Spinal cord (tissue), 10 donors: ENCODE measurements around the gene PRTG. TPM values are rescaled to one million over a fixed set of nuclear protein-coding genes. Genes with fewer than 3 reads are reported as not detected.

ENCODE experiments used
- DNase-seq, 6 donors: peaks; one replicate each; pipeline versions ENCODE4 v3.0.0 to v3.0.0-alpha.2; 2013 to 2015; ENCODE audit warnings: low spot score in 6 of 6, low read depth in 4 of 6
- H3K27ac ChIP-seq: one replicate; pipeline ENCODE4 v1.5.1; 2013; ENCODE audit warnings: low read depth, low read length, control low read depth
- H3K27me3 ChIP-seq: one replicate; pipeline ENCODE4 v1.6.1; 2013; ENCODE audit warnings: low read length; ENCODE audit not compliant: control insufficient read depth, insufficient read depth
- H3K36me3 ChIP-seq: one replicate; pipeline ENCODE4 v1.6.1; 2013; ENCODE audit warnings: low read length; ENCODE audit not compliant: control insufficient read depth, insufficient read depth
- H3K4me1 ChIP-seq: one replicate; pipeline ENCODE4 v1.6.1; 2013; ENCODE audit warnings: low read length; ENCODE audit not compliant: control insufficient read depth, insufficient read depth
- H3K4me3 ChIP-seq: one replicate; pipeline ENCODE4 v1.5.1; 2013; ENCODE audit warnings: low read depth, low read length, control low read depth
- H3K9me3 ChIP-seq: one replicate; pipeline ENCODE4 v1.6.1; 2013; ENCODE audit warnings: low read length; ENCODE audit not compliant: control insufficient read depth, insufficient read depth
- WGBS: methylation state at CpG from one replicate; pipeline ENCODE4 v1.1.5; 2013; ENCODE audit warnings: missing lambda C conversion rate; ENCODE audit not compliant: insufficient coverage; 5-methylcytosine and 5-hydroxymethylcytosine counted together
- polyA plus RNA-seq, 2 donors: library from polyadenylated mRNA; unstranded; fragments of 120-200 nt; gene quantifications; one replicate each; pipeline ENCODE4 v1.2.1, GENCODE V29; 2013; ENCODE audit not compliant: insufficient read length in 2 of 2
- total RNA-seq, 2 donors: library from RNA; depleted of rRNA in 1 of 2; stranded (reverse); fragments of 120-200 nt in 1 of 2; fragments of >200 nt in 1 of 2; gene quantifications; one replicate each; pipeline versions ENCODE4 v1.2.3 to v1.2.4, GENCODE V29; 2013 to 2014
- donor health status: healthy.

PRTG gene
- total and polyA plus RNA-seq, 4 donors = 3.0 to 11.9 (median 7.5) TPM

DNA sequence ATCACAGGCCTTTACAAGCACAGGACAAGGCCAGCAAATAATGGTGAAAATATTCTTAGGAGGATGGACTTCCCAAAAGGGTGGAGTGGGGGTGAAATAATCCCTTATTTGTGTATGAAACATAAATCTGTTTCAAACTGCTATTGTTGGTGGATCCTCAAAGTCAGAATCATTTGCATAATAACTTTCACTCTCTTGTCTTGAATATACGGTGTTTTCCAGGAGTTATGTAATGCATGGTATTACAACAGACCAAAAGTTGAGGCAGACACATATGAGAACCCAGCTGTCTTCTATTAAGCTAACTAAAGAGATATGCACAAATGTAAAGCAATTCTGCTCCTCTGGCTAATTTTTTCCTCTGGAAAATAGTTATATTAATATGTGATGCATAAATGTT is 57.7 kb downstream of the PRTG start:
- no CpG with 5 or more reads among the region's 1 CpG for WGBS
- Histone ChIP-seq H3K36me3 (no peaks in the 10 kb centered on the region), H3K4me3 (no peak overlapping the region), H3K27ac (no peak overlapping the region), H3K4me1 (no peaks in the 10 kb centered on the region), H3K9me3 (no peaks in the 10 kb centered on the region), H3K27me3 (no peaks in the 10 kb centered on the region)
- no peak for DNase-seq

DNA sequence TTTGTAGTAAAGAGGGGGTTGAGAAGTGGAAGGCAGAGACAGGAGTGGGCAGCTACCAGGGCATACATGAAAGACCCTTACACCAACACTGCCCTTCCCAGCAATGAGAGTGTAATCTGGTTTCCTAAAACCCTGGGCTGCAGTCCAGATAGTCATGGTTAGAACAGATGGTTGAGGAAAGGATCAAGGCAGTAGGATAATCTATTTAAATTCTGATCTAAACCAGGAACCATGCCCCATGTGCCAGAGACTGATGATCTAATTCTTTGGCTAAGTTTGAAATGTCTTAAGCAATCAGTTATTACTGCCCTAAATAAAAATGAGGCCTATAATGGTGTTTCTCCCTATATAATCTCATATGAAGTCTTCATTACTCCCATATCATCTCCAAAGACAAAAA is 59.6 kb downstream of the PRTG start:
- no peak overlapping the region for H3K4me3 ChIP-seq
- no peak for DNase-seq

DNA sequence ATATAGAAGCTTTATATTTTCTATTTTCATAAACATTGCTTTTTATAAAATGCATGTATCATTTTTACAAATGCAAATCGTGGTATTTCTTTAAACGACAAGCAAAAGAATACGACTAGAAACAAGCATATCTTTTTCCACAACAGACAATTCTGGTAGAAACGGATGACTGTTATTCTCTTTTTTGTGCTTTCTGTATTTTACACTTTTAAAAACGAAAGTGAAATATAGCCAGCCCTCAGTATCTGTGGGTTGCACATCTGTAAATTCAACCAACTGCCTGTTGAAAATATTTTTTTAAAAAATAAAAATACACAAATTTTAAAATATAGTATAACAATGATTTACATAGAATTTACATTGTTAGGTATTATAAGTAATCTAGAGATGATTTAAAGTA is 61.3 kb downstream of the PRTG start:
- no peaks in the 10 kb centered on the region for H3K9me3 ChIP-seq
- DNase-seq = no peak
- no CpG with 5 or more reads among the region's 5 CpGs for WGBS
- H3K27ac ChIP-seq = no peak overlapping the region
- H3K27me3 ChIP-seq = no peaks in the 10 kb centered on the region
- no peaks in the 10 kb centered on the region for H3K36me3 ChIP-seq
- no peaks in the 10 kb centered on the region for H3K4me1 ChIP-seq
- H3K4me3 ChIP-seq = no peak overlapping the region

More for the DNA sequence above, 59.6 kb downstream of the PRTG start:
- Histone ChIP-seq H3K27ac (no peak overlapping the region), H3K36me3 (no peaks in the 10 kb centered on the region), H3K9me3 (no peaks in the 10 kb centered on the region), H3K4me1 (no peaks in the 10 kb centered on the region), H3K27me3 (no peaks in the 10 kb centered on the region)

- H3K4me1 ChIP-seq = no peaks in the 10 kb centered on the region
- no peaks in the 10 kb centered on the region for H3K9me3 ChIP-seq
- no peaks in the 10 kb centered on the region for H3K27me3 ChIP-seq
- H3K27ac ChIP-seq = no peak overlapping the region
- no peak overlapping the region for H3K4me3 ChIP-seq
- peak in 1 of 6 donors; percentile 28 for DNase-seq
- no peaks in the 10 kb centered on the region for H3K36me3 ChIP-seq
- WGBS = 31% methylated on average over 2 of the region's 2 CpGs
Observed at GRCh38 chr15:55676507-55676906, 66.4 kb downstream of the PRTG start.

- Histone ChIP-seq H3K27ac (no peak overlapping the region), H3K27me3 (no peaks in the 10 kb centered on the region), H3K4me1 (no peaks in the 10 kb centered on the region), H3K9me3 (no peaks in the 10 kb centered on the region), H3K4me3 (no peak overlapping the region), H3K36me3 (no peaks in the 10 kb centered on the region)
- WGBS = 93% methylated on average over 9 of the region's 10 CpGs
- DNase-seq = no peak
Observed at GRCh38 chr15:55673287-55673686, 69.7 kb downstream of the PRTG start.

GRCh38 chr15:55669270-55669669 is 73.7 kb downstream of the PRTG start:
- peak in 3 of 6 donors; percentile 15 to 37 (median 21) for DNase-seq
- Histone ChIP-seq H3K9me3 (no peaks in the 10 kb centered on the region), H3K27me3 (no peaks in the 10 kb centered on the region), H3K27ac (peak overlapping the region; percentile 3), H3K4me1 (no peaks in the 10 kb centered on the region), H3K36me3 (no peaks in the 10 kb centered on the region), H3K4me3 (no peak overlapping the region)
- 29% methylated on average over 2 of the region's 3 CpGs for WGBS

DNA sequence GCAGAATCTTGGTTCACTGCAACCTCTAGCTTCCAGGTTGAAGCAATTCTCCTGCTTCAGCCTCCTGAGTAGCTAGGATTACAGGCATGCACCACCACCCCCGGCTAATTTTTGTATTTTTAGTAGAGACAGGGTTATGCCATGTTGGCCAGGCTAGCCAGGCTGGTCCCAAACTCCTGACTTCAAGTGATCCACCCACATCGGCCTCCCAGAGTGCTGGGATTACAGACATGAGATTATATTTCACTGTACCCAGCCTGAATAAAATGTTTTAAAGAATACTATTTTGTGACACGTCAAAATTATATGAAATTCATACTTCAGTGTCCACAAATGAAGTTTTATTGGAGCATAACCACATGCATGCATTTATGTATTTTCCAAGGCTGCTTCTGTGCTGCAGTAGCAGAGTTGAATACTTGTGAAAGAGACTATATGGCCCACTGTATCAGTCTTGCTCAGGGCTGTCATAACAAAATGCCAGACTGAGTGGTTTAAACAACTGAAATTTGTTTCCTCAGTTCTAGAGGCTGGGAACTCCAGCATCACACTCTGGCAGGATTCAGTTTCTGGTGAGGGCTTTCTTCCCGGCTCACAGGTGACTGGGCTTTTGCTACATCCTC is 77.2 kb downstream of the PRTG start:
- WGBS = 100% methylated on average over 1 of the region's 4 CpGs
- H3K9me3 ChIP-seq = no peaks in the 10 kb centered on the region

GRCh38 chr15:55661428-55661827 is 81.5 kb downstream of the PRTG start:
- H3K4me1 ChIP-seq = no peaks in the 10 kb centered on the region
- no peaks in the 10 kb centered on the region for H3K27me3 ChIP-seq
- no peak overlapping the region for H3K4me3 ChIP-seq
- DNase-seq = peak in 1 of 6 donors; percentile 10
- no peaks in the 10 kb centered on the region for H3K9me3 ChIP-seq
- H3K27ac ChIP-seq = no peak overlapping the region
- no peaks in the 10 kb centered on the region for H3K36me3 ChIP-seq

More for the DNA sequence above, 77.2 kb downstream of the PRTG start:
- Histone ChIP-seq H3K27ac (no peak overlapping the region), H3K36me3 (no peaks in the 10 kb centered on the region), H3K27me3 (no peaks in the 10 kb centered on the region), H3K4me3 (no peak overlapping the region), H3K4me1 (no peaks in the 10 kb centered on the region)
- DNase-seq = no peak

- Histone ChIP-seq H3K9me3 (no peaks in the 10 kb centered on the region), H3K27me3 (no peaks in the 10 kb centered on the region), H3K36me3 (no peaks in the 10 kb centered on the region), H3K4me1 (no peaks in the 10 kb centered on the region), H3K27ac (no peak overlapping the region), H3K4me3 (no peak overlapping the region)
- no peak for DNase-seq
- WGBS = no CpG with 5 or more reads among the region's 5 CpGs
Observed at GRCh38 chr15:55660153-55660552, 82.8 kb downstream of the PRTG start.

DNA sequence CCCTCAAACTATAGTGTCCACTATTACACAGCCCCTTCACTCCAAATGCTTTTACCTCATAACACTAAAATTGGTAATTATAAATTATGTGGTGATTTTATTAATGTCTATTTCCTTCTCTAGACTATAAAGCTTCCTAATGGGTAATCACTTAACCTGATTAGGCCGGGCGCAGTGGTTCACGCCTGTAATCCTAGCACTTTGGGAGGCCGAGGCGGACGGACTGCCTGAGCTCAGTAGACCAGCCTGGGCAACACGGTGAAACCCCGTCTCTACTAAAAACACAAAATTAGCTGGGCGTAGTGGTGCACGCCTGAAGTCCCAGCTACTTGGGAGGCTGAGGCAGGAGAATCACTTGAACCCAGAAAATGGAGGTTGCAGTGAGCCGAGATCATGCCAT is 83.5 kb downstream of the PRTG start:
- 88% methylated on average over 11 of the region's 11 CpGs for WGBS
- H3K36me3 ChIP-seq = no peaks in the 10 kb centered on the region
- H3K9me3 ChIP-seq = no peaks in the 10 kb centered on the region
- no peak overlapping the region for H3K27ac ChIP-seq
- H3K4me3 ChIP-seq = no peak overlapping the region
- no peak for DNase-seq
- no peaks in the 10 kb centered on the region for H3K27me3 ChIP-seq
- H3K4me1 ChIP-seq = no peaks in the 10 kb centered on the region
